Bone marrow (tissue), 2 donors: ENCODE measurements around the gene SPTBN2.
A peak's percentile ranks its signal among the peaks of the same experiment; 100 is the strongest.

Source experiments
- DNase-seq, 2 donors: peaks; one replicate each; lab custom pipeline; 2025; lab: John Stamatoyannopoulos, UW

The SPTBN2 gene

GRCh38 chr11:66638177-66639065 is 90.6 kb downstream of the SPTBN2 start, which contains the start of gene RBM4:
Gene RBM4, plus strand, starts transcription at chr11:66638703. Its CDS starts 1,009 bp downstream, at chr11:66639712.
- peak; percentile 69 to 99 for DNase-seq

- no peak for DNase-seq
These were observed 91.3 kb downstream of the SPTBN2 start for GRCh38 chr11:66637557-66638176.

GRCh38 chr11:66636411-66636810 is 92.6 kb downstream of the SPTBN2 start:
- no peak for DNase-seq
